Stimulated activated CD4-positive, alpha-beta T cell treated with anti-CD3 and anti-CD28 coated beads, Interleukin-12 subunit alpha, Interleukin-12 subunit beta, amount 100 ng/mL, for 4 hours (primary cell): Measurements from ENCODE around the gene ELN.

Source experiments
- DNase-seq: peaks from one replicate; pipeline ENCODE4 v3.0.0-alpha.2; 2020

ELN gene

GRCh38 chr7:74099031-74099430 lies 71.1 kb downstream of the ELN start:
- DNase-seq = no peak

DNA sequence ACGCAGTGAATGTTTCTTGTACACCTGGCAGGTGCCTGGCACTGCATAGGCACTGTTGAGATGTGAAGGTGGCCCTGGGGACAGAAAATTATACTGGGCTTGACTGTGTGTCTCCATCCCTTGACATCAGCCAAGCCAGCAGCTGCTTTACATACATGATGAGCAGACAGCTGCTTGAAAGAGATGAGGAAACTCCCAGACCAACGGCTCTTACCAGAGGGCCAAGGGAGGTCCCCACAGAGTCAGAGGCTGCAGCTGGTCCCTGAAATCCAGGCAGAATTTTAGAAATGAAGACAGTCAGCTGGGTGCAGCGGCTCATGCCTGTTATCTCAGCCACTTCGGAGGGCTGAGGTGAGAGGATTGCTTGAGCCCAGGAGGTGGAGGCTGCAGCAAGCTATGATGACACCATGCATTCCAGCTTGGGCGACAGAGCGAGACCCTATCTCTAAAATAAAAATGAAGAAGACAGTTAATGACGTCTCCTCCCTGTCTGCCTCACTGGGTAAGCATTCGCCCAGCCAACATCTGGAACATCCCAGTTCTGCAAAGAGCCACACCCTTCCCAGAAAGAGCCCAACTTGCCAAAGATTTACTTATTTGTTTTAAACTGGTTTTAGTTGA lies 73.2 kb downstream of the ELN start:
- no peak for DNase-seq

DNA sequence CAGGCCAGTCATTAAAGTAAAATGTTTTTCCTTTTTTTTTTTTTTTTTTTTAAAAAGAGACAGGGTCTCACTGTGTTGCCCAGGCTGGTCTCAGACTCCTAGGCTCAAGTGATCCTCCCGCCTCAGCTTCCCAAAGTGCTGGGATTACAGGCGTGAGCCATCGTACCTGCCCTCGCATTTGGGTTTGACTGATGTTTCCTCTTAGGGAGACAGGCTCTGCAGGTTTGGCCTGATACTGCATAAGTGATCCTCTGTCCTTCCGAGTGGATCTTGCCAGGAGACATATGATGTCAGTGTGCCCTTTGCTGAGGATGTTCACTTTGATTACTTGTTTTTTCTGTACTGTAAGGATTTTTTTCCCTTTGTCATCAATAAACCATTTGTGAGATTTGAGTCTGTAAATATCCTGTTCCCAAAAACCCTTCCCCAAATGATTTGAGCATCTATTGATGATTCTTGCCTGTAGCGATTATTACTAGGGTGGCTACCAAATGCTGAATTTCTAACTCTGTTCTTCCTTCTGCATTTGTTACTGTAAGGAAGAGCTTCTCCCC lies 75.3 kb downstream of the ELN start:
- no peak for DNase-seq

GRCh38 chr7:74104702-74105101 lies 76.7 kb downstream of the ELN start:
- no peak for DNase-seq

DNA sequence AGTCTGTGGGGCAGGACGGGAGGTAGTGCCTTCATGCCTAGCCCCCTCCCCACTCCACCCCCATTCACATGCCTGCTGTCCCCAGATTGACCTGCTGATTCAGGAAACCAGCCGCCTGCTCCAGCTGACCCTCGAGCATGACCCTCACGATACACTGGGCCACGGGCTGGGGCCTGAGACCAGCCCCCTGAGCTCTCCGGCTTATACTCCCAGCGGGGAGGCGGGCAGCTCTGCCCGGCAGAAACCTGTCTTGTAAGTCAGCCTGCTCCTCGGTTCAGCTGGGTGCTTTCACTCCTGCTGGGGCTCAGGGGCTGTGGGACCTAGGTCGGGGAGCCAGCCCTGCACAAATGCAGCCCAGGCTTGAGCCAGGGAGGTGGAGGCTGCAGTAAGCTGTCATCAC lies 78.0 kb downstream of the ELN start:
- DNase-seq = no peak

DNA sequence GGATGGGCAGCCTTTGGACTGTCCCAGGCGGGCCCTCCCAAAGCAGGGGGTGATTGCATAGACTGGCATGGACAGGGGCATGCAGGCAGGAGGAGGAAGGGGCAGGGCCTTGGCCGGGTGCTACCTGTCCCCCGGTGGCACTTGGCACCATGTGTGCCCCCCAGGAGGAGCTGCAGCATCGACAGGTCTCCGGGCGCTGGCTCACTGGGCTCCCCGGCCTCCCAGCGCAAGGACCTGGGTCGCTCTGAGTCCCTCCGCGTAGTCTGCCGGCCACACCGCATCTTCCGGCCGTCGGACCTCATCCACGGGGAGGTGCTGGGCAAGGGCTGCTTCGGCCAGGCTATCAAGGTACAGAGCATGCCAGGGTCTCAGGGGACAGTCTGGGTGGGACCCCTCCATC lies 78.9 kb downstream of the ELN start:
- DNase-seq = no peak

DNA sequence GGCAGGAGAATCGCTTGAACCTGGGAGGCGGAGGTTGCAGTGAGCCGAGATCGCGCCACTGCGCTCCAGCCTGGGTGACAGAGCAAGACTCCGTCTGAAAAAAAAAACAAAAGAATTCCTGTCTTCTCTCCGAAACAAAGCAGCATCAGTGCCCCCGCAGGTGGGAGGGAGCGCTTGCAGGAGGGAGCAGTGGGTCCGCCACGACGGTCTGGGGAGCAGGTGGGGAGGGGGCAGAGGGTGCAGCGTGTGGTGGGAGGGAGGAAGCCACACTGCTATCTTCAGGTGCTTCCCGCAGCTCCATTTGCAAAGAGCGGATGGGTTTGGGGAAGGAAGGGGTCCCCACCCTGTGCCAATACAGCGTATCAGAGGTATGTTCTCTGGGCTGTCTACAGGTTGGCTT lies 87.4 kb downstream of the ELN start:
- DNase-seq = no peak

DNA sequence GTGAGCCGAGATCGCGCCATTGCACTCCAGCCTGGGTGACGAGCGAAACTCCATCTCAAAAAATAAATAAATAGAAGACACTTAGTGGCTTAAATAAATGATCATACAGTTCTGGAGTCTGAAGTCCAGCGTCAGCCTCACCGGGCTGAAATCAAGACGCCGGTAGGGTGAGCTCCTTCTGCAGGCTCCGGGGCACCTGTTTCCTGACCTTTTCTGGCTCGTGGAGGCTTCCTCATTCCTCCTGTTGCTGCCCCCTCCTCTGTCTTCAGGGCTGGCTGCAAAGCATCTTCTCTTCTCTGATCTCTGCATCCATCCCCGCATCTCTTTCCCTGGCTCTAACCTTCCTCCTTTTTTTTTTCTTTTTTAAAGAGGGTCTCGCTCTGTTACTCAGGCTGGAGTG lies 88.4 kb downstream of the ELN start:
- DNase-seq = no peak
